Measurements from ENCODE around the gene HOXA5. TPM values are rescaled to one million over a fixed set of nuclear protein-coding genes. Genes with fewer than 3 reads are reported as not detected.

The HOXA5 gene
- total and polyA plus RNA-seq, 2 of the 8 experiments (the other 6 are each of a cell fraction or from before 2014, with no cell fraction given): not detected

DNA sequence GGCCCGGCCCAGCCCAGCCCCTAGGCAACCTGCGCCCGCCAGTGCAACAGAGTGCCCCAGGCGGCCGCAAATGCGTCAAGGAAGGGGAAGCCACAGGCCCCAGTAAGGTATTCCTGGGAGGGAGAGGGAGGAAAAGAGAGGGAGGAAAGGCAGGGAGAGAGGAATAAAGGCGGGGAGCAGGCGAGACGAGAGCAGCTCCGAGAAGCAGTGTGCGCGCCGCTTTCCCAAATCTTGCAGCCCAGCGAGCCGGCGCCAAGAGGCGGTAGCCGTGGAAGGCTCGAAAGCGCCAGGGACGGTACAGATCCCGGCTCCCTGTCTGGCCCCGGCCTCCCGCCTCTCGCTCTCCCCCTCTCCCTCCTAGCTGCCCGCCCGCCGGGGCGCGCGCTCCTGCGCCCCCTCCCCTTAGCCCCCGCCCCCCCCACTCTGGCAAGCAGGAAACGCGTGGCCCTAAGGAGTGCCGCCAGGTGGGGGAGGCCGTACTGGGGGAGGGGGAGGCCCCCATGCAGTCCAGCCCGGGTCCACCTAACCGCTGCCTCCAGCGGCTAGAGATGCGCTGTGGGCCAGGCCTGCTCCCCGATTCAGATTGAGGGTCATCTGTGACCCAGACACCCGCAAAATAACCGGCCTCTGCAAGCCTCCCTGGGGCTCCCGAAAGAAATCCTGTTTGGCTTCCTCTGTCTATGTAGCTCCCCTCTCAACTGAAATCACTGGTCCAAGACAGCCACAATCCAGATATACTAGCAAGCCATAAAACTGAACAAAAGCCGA, 26.4 kb upstream of the HOXA5 start:
- DNase-seq (ENCODE audit: low read depth in 1 of 2, low spot score in 2 of 2) (no peak), FAIRE-seq (no peak)
- POLR2A ChIA-PET (ENCODE audit: partially characterized antibody): no interaction called here
- Histone ChIP-seq H3K18ac (ENCODE audit: extremely low read depth, low read length) (no peak overlapping the region), H3K4me2 (ENCODE audit: insufficient read depth in 1 of 2, low read depth in 2 of 2, low read length in 2 of 2) (0 out of 4 replicates have a peak overlapping the region, but pooled peaks of 1 of the 2 experiments have one; percentile 14), H3K23me2 (ENCODE audit: low read depth, low read length) (no peaks in the 10 kb centered on the region; the same call in 1 of the 2 replicates), H4K91ac (replicated peaks; ENCODE audit: insufficient read length, low read length) (no peak overlapping the region), H3K4me1 (replicated peaks in 1 of 4; ENCODE audit: control insufficient read depth in 3 of 4, insufficient read depth in 4 of 4, low read length in 3 of 4) (peaks cover 3 to 11% (median 4%) of the 10 kb centered on the region in 4 experiments; a peak in 5 of 7 replicates), H3K79me1 (ENCODE audit: low read depth, low read length) (no peaks in the 10 kb centered on the region), H4K20me1 (replicated peaks in 1 of 2; ENCODE audit: control insufficient read depth in 1 of 2, insufficient read depth in 2 of 2, low read length in 2 of 2) (peaks cover 31 to 51% of the 10 kb centered on the region in 2 experiments), H3K27ac (ENCODE audit: low read depth, low read length) (no peak overlapping the region), H3K4me3 (ENCODE audit: extremely low read depth in 1 of 4, insufficient read depth in 2 of 4, low read depth in 3 of 4, low read length in 4 of 4) (no peak overlapping the region), H2BK20ac (ENCODE audit: low read length) (no peak overlapping the region), H2AFZ (ENCODE audit: low read length) (no peak overlapping the region), H2BK15ac (ENCODE audit: low read length) (no peak overlapping the region), H3K9me3 (ENCODE audit: insufficient read depth in 2 of 2, low read depth in 1 of 2, low read length in 1 of 2) (peaks cover 0 to 6% of the 10 kb centered on the region in 2 experiments; a peak in 1 of 4 replicates), H3K23ac (ENCODE audit: insufficient read length) (no peak overlapping the region), H3K9ac (replicated peaks in 1 of 4; ENCODE audit: extremely low read depth in 1 of 4, low read depth in 3 of 4, low read length in 3 of 4) (no peak overlapping the region), H4K5ac (ENCODE audit: insufficient read length, low read depth, low read length) (no peak overlapping the region), H3K56ac (replicated peaks; ENCODE audit: insufficient read length, low read depth, low read length) (no peak overlapping the region), H2AK5ac (ENCODE audit: low read depth, low read length) (no peak overlapping the region), H3K36me3 (ENCODE audit: control insufficient read depth in 2 of 4, insufficient read depth in 4 of 4, low read length in 3 of 4) (peaks cover 0 to 27% (median 0%) of the 10 kb centered on the region in 4 experiments; a peak in 1 of 8 replicates), H3K4ac (replicated peaks; ENCODE audit: insufficient read length, low read depth, low read length) (no peak overlapping the region), H3K79me2 (ENCODE audit: control insufficient read depth in 1 of 2, insufficient read depth in 2 of 2, low read length in 2 of 2) (no peaks in the 10 kb centered on the region), H2BK5ac (ENCODE audit: low read depth, low read length) (no peak overlapping the region), H2BK12ac (ENCODE audit: low read depth, low read length) (no peak overlapping the region), H2BK120ac (replicated peaks; ENCODE audit: low read depth, low read length) (no peak overlapping the region), H4K8ac (ENCODE audit: extremely low read depth, insufficient read depth, low read length) (no peak overlapping the region; the same call in 1 of the 2 replicates), H3K27me3 (replicated peaks in 1 of 4; ENCODE audit: control insufficient read depth in 3 of 4, extremely low read depth in 1 of 4, insufficient read depth in 3 of 4, low read length in 3 of 4) (peaks cover 95 to 100% (median 100%) of the 10 kb centered on the region in 4 experiments), H3K14ac (ENCODE audit: insufficient read length) (no peak overlapping the region)
- WGBS, 2 experiments (ENCODE audit: extremely low coverage in 1 of 2, insufficient coverage in 1 of 2, insufficient read length in 1 of 2, insufficient replicate concordance in 2 of 2, low coverage in 1 of 2, low lambda C conversion rate in 2 of 2, missing lambda C conversion rate in 1 of 2): 9% methylated on average over 16 of the region's 46 CpGs; no CpG with 5 or more reads in 1 of the 2 experiments
- CTCF ChIA-PET (ENCODE audit: partially characterized antibody): interaction anchor here (0.8 to 3.6 kb wide), 6 partner anchors 9 to 64 kb away, joined by 3 to 26 read pairs (median 4); no protein-coding TSS in a partner anchor
- no peak for TF ChIP-seq TAF1 (IDR thresholded peaks at IDR 0.05; ENCODE audit: low read depth, low read length)
- TF ChIP-seq BCL11A (IDR thresholded peaks at IDR 0.05; ENCODE audit: low read depth in 2 of 2, low read length in 2 of 2): no peak
- TF ChIP-seq ZNF274 (IDR thresholded peaks at IDR 0.05; ENCODE audit: borderline replicate concordance, extremely low read depth, low read length): no peak
- peak; percentile 97 for TF ChIP-seq RNF2 (IDR thresholded peaks at IDR 0.05; ENCODE audit: borderline replicate concordance, low read depth, low read length, missing control alignments, poor library complexity, severe bottlenecking)
- TF ChIP-seq KDM5A (IDR thresholded peaks at IDR 0.05; ENCODE audit: low read length): no peak
- no peak for TF ChIP-seq SIN3A (conservative IDR thresholded peaks at IDR 0.05 in 1 of 2, IDR thresholded peaks at IDR 0.05 in 1 of 2; ENCODE audit: low read depth in 1 of 2, low read length in 2 of 2)
- TF ChIP-seq NANOG (IDR thresholded peaks at IDR 0.05; ENCODE audit: insufficient read depth, low read depth, low read length, poor library complexity, severe bottlenecking): no peak
- TF ChIP-seq, protein P1, sequence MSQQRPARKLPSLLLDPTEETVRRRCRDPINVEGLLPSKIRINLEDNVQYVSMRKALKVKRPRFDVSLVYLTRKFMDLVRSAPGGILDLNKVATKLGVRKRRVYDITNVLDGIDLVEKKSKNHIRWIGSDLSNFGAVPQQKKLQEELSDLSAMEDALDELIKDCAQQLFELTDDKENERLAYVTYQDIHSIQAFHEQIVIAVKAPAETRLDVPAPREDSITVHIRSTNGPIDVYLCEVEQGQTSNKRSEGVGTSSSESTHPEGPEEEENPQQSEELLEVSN (IDR thresholded peaks at IDR 0.05): no peak
- no peak for TF ChIP-seq NRF1 (IDR thresholded peaks at IDR 0.05; ENCODE audit: low read depth, low read length)
- TF ChIP-seq RBBP5 (IDR thresholded peaks at IDR 0.05; ENCODE audit: borderline replicate concordance, low read depth, low read length): no peak
